HPDE6-E6E7 (cell line): ENCODE measurements around the gene MT1HL1.
"Not testable (repeated sequence)": the region's sequence is repeated elsewhere in the genome, so short reads cannot be mapped to it uniquely, and the experiment has no call there.

Source experiments
- DNase-seq: peaks from one replicate; pipeline ENCODE4 v3.0.0; 2011; ENCODE audit warnings: missing footprints; ENCODE audit errors: extremely low spot score

MT1HL1 gene

GRCh38 chr1:237016626-237017025 lies 12.4 kb upstream of the MT1HL1 start:
- DNase-seq, result no peak

- DNase-seq, result no peak
These were observed 9.4 kb upstream of the MT1HL1 start for GRCh38 chr1:237013608-237014007.

GRCh38 chr1:237012788-237013383 lies 8.6 kb upstream of the MT1HL1 start:
- no peak for DNase-seq

- no peak for DNase-seq
These were observed 8.1 kb upstream of the MT1HL1 start for GRCh38 chr1:237012361-237012760.

GRCh38 chr1:237011432-237011831 lies 7.2 kb upstream of the MT1HL1 start:
- DNase-seq, result no peak

- DNase-seq, result no peak
These were observed 5.4 kb upstream of the MT1HL1 start for GRCh38 chr1:237009611-237010010.

- no peak for DNase-seq
These were observed 3.1 kb upstream of the MT1HL1 start for GRCh38 chr1:237007147-237007881.

GRCh38 chr1:237005674-237006073 lies 1.4 kb upstream of the MT1HL1 start:
- DNase-seq, result no peak

GRCh38 chr1:237003516-237003915 lies 725 bp downstream of the MT1HL1 start:
- no peak for DNase-seq

- DNase-seq, result no peak
These were observed 4.0 kb downstream of the MT1HL1 start for GRCh38 chr1:237000191-237000590.

GRCh38 chr1:236998546-236998945 lies 5.7 kb downstream of the MT1HL1 start:
- DNase-seq, result no peak

- no peak for DNase-seq
These were observed 6.4 kb downstream of the MT1HL1 start for GRCh38 chr1:236997882-236998281.

GRCh38 chr1:236997361-236997760 lies 6.9 kb downstream of the MT1HL1 start:
- no peak for DNase-seq

GRCh38 chr1:236994450-236994849 lies 9.8 kb downstream of the MT1HL1 start:
- no peak for DNase-seq

- DNase-seq, result no peak
These were observed 11.8 kb downstream of the MT1HL1 start for GRCh38 chr1:236992449-236992848.

GRCh38 chr1:236990052-236990445 lies 14.2 kb downstream of the MT1HL1 start:
- no peak for DNase-seq

GRCh38 chr1:236989290-236990051 lies 14.8 kb downstream of the MT1HL1 start:
- DNase-seq, result no peak

GRCh38 chr1:236983818-236984217 lies 20.4 kb downstream of the MT1HL1 start:
- DNase-seq, result no peak

- no peak for DNase-seq
These were observed 21.9 kb downstream of the MT1HL1 start for GRCh38 chr1:236982380-236982779.

- not testable (repeated sequence) for DNase-seq
These were observed 22.8 kb downstream of the MT1HL1 start for GRCh38 chr1:236981431-236981830.

GRCh38 chr1:236980673-236981072 lies 23.6 kb downstream of the MT1HL1 start:
- no peak for DNase-seq

- no peak for DNase-seq
These were observed 24.9 kb downstream of the MT1HL1 start for GRCh38 chr1:236979149-236979900.
